ENCODE results near the gene RYR2. TPM values are rescaled to one million over a fixed set of nuclear protein-coding genes. Genes with fewer than 3 reads are reported as not detected.

Gene RYR2
- polyA plus RNA-seq, 1 of the 3 experiments (the other 2 are of a cell fraction), result under 0.01 TPM

- TF ChIP-seq SIN3A (IDR thresholded peaks at IDR 0.05; ENCODE audit: borderline replicate concordance, low read depth, low read length), result no peak
- TF ChIP-seq, protein P1, sequence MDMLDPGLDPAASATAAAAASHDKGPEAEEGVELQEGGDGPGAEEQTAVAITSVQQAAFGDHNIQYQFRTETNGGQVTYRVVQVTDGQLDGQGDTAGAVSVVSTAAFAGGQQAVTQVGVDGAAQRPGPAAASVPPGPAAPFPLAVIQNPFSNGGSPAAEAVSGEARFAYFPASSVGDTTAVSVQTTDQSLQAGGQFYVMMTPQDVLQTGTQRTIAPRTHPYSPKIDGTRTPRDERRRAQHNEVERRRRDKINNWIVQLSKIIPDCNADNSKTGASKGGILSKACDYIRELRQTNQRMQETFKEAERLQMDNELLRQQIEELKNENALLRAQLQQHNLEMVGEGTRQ (IDR thresholded peaks at IDR 0.05; ENCODE audit: borderline replicate concordance, low read depth, low read length), result no peak
- TF ChIP-seq, protein P2, sequence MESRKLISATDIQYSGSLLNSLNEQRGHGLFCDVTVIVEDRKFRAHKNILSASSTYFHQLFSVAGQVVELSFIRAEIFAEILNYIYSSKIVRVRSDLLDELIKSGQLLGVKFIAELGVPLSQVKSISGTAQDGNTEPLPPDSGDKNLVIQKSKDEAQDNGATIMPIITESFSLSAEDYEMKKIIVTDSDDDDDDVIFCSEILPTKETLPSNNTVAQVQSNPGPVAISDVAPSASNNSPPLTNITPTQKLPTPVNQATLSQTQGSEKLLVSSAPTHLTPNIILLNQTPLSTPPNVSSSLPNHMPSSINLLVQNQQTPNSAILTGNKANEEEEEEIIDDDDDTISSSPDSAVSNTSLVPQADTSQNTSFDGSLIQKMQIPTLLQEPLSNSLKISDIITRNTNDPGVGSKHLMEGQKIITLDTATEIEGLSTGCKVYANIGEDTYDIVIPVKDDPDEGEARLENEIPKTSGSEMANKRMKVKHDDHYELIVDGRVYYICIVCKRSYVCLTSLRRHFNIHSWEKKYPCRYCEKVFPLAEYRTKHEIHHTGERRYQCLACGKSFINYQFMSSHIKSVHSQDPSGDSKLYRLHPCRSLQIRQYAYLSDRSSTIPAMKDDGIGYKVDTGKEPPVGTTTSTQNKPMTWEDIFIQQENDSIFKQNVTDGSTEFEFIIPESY (IDR thresholded peaks at IDR 0.05; ENCODE audit: borderline replicate concordance, low read depth), result no peak
- TF ChIP-seq GATA2 (CRISPR knock-in tag; IDR thresholded peaks at IDR 0.05), result no peak
- no peak for TF ChIP-seq PBX3 (IDR thresholded peaks at IDR 0.05)
- TF ChIP-seq TAF1 (IDR thresholded peaks at IDR 0.05; ENCODE audit: borderline replicate concordance, low read depth, low read length), result no peak
- TF ChIP-seq RXRA (IDR thresholded peaks at IDR 0.05; ENCODE audit: borderline replicate concordance, low read depth), result no peak
- no peak for TF ChIP-seq POLR2AphosphoS5 (IDR thresholded peaks at IDR 0.05; ENCODE audit: low read depth, low read length)
- TF ChIP-seq FOXM1 (IDR thresholded peaks at IDR 0.05; ENCODE audit: low read depth), result no peak
These were observed 707.1 kb downstream of the RYR2 start (continued) for GRCh38 chr1:237749122-237749521.

DNA sequence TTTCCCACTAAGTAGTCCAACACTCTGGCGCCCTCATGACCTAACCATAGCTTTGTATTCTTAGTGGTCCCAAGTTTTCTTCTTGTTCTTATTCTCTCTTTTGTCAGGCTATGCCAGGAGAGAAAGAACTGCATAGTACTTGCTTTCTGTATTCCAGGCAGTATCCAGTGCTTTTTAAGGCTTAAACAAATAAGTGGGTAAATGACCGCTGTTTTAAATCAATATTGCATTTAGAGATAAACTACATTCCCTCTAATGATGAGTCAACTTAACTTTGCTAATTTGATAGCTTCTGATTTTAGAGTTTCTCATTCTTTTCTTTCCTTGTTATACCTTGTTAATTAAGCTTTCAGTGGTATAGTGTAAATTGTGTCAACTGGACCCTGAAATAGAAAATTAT lies 709.1 kb downstream of the RYR2 start:
- POLR2A ChIA-PET, result no interaction called here
- CTCF ChIA-PET, result interaction anchor here (1.1 to 1.4 kb wide), 3 partner anchors 10 to 49 kb away, joined by 3 to 4 read pairs (median 4); no protein-coding TSS in a partner anchor

More for the DNA sequence above, 709.1 kb downstream of the RYR2 start:
- H3K27me3 ChIP-seq (ENCODE audit: insufficient read depth), result no peaks in the 10 kb centered on the region
- H3K9me2 ChIP-seq, result no peaks in the 10 kb centered on the region
- no peak overlapping the region for H3K4me3 ChIP-seq (ENCODE audit: low read depth in 2 of 2, low read length in 1 of 2)
- H3K4me1 ChIP-seq (ENCODE audit: control insufficient read depth in 1 of 2, insufficient read depth in 2 of 2, low read depth in 1 of 2, low read length in 1 of 2), result peaks cover 0 to 15% of the 10 kb centered on the region in 2 experiments; a peak in 2 of 4 replicates
- TF ChIP-seq FOXM1 (IDR thresholded peaks at IDR 0.05; ENCODE audit: low read depth) (no peak), GABPA (IDR thresholded peaks at IDR 0.05; ENCODE audit: low read depth) (no peak), CHD2 (IDR thresholded peaks at IDR 0.05; ENCODE audit: low read length, partially characterized antibody) (no peak), EP300 (IDR thresholded peaks at IDR 0.05; ENCODE audit: borderline replicate concordance in 1 of 2, low read depth in 1 of 2, low read length in 1 of 2) (no peak), FOSL2 (IDR thresholded peaks at IDR 0.05; ENCODE audit: borderline replicate concordance, low read depth) (no peak), JUND (IDR thresholded peaks at IDR 0.05) (no peak), POLR2AphosphoS5 (IDR thresholded peaks at IDR 0.05; ENCODE audit: low read depth, low read length) (no peak)
- TF ChIP-seq, protein P3, sequence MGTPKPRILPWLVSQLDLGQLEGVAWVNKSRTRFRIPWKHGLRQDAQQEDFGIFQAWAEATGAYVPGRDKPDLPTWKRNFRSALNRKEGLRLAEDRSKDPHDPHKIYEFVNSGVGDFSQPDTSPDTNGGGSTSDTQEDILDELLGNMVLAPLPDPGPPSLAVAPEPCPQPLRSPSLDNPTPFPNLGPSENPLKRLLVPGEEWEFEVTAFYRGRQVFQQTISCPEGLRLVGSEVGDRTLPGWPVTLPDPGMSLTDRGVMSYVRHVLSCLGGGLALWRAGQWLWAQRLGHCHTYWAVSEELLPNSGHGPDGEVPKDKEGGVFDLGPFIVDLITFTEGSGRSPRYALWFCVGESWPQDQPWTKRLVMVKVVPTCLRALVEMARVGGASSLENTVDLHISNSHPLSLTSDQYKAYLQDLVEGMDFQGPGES (IDR thresholded peaks at IDR 0.05; ENCODE audit: low read depth, low read length), result no peak
- TF ChIP-seq, protein P2 (IDR thresholded peaks at IDR 0.05; ENCODE audit: borderline replicate concordance, low read depth), result no peak
- WGBS (ENCODE audit: low lambda C conversion rate), result 51% methylated on average over 2 of the region's 2 CpGs
- no peaks in the 10 kb centered on the region for H4K20me1 ChIP-seq (ENCODE audit: insufficient read depth)
- H3K4me2 ChIP-seq, result no peak overlapping the region
- no peak overlapping the region for H2AFZ ChIP-seq (ENCODE audit: low read depth)
- no peak overlapping the region for H3K9ac ChIP-seq
- H3K36me3 ChIP-seq (replicated peaks in 1 of 2; ENCODE audit: control insufficient read depth in 1 of 2, insufficient read depth in 2 of 2, low read length in 1 of 2), result no peaks in the 10 kb centered on the region
- H3K79me2 ChIP-seq (ENCODE audit: insufficient read depth), result no peaks in the 10 kb centered on the region
- H3K9me3 ChIP-seq, result no peaks in the 10 kb centered on the region
- DNase-seq, result no peak
- H3F3A ChIP-seq (replicated peaks; ENCODE audit: insufficient read depth), result no peaks in the 10 kb centered on the region
- no peak overlapping the region for H3K27ac ChIP-seq (ENCODE audit: low read depth in 2 of 2, low read length in 1 of 2)

Measured in SK-N-SH (cell line).